GM18861 (cell line): ENCODE results near the gene DHX58.

ENCODE experiments used
- ATAC-seq: cut with Tn5 transposase; IDR thresholded peaks from one replicate; pipeline ENCODE4 v1.9.1; 2021; ENCODE audit not compliant: unreplicated experiment

Gene DHX58

DNA sequence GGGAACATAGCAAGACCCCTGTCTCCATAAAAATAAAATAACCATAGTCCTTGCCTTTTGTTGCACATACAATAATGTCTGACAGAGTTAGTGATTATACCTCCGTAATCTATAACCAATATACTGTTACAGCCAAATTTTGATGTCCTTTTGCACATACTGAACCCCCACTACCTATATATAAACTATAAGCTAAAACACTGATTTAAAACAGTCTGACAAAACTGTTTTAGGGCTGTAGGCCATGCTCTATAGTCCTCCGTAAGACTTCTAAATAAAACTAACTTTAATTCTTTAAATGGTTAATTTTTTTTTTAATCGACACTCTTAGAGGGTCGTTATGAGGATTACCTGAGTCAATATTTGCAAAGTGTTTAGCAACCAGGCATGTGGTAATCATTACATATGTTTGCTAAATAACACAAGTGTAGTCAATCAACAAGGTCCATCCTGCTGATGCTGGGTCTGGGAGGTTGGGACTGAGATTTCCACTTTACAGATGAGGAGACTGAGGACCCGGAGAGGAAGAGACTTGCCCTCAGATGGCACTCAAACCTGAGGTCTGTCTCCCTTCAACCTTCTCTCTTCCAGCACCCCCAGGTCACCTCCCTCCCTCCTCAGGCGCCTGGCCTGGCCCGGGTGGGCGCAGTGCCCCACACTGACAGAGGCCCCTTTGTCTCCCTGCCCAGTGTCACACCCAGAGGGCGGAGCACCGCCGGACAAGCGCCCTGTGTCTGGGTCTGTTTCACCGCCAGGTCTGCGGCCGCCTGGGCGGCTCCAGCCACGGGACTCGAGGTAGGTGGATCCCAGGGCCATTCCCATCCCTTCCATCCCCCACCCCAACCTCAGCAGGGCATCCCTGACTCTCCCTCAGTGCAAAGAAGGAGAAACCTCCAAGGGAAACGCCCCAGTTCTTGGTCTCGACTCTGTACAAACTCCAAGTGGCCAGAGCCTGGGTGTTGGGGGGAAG is 24.5 kb downstream of the DHX58 start:
- no peak for ATAC-seq

DNA sequence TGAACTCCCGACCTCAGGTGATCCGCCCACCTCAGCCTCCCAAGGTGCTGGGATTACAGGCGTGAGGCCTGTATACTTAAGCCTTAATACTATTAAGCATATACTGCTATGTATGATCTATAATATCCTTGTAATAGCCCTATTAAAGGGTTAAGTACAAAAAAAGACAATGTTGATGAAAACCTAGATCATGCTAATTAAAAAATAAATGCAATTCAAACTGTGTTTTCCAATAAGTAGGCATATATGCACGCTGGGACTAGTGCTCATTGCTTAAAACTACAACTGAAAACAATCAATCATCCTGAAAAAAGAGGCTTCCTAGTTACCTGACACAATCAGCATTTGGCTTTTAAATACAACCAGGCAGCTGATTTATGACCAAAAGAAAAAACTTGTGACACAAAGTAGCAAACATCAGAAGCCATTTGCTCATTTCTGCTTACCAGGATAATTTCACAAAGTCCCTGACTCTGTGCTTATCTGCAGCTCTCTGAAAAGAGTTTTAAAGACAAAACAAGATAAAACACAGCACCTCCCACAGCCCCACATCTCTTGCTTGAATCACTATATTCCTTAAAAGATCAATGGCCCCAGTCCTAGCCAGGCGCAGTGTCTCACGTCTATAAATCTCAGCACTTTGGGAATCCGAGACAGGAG is 25.3 kb downstream of the DHX58 start:
- ATAC-seq, result no peak

DNA sequence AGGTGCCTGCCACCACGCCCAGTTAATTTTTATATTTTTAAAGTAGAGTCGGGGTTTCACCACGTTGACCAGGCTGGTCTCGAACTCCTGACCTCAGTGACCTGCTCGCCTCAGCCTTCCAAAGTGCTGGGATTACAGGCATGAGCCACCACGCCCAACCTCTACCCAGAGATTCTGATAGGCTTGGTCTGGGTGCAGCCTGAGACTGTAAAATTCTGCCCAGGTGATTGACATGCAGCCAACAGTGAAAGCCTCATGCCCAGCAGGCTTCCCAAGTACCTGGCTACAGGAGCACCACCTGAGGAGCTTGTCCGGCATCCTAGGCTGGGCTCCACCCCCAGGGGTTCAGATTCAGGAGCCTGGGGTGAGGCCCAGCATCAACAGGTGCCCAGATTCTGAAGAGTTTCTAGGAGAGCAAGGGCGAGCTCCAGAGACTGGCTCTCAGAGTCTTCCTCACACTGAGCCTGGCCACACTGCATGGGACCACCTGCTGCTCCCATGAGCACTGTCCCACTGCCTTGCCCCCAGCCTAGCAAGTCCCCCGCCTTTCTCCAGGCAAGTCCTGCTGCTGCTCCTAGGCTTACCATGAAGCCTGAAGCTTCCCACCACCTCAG is 30.9 kb downstream of the DHX58 start:
- no peak for ATAC-seq

DNA sequence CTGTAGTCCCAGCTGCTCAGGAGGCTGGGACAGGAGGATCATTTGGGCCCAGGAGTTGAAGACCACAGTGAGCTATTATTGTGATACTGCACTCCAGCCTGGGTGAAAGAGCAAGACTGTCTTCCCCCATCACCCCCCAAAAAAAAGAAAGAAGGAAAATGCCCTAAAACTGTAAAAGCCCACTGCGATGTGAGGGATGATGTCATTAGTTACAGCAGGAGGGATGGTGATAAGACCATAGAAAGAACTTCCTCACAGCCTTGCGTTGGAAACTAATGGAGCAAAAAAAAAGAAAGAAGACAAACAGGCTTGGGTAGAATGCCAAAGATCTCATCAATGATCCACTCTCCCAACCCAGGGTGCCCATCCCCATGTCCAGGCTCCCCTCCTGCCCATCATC is 33.0 kb downstream of the DHX58 start:
- no peak for ATAC-seq

DNA sequence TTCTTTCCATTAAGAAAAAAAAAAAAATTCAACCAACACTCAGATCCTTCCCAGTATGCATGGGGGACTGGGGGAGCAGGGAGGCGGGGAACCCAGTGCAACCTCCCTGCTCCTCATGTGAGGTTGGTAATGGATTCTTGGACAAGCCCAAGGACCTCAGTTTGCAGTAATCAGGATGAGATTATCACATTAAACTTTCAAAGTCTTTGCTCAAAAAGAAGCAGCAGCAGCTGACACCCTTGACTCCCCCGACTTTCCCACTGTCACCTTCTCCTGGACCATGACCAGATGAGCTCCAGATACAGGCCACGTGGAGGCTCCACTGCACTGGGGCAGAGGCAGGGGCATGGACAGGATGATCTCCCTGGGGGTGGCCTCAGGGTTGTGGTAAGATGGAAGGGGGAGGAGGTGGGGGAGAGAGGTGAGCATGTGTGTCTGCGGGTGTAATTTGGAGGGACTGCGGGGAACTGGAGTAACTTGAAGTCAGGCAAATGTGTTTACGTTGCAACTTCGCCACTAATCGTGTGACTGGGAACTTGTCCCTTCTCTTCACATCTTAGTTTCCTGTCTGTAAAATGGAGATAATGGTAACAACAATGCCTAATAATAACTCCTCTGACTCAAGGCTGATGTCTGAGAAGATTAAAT is 34.0 kb downstream of the DHX58 start:
- no peak for ATAC-seq

DNA sequence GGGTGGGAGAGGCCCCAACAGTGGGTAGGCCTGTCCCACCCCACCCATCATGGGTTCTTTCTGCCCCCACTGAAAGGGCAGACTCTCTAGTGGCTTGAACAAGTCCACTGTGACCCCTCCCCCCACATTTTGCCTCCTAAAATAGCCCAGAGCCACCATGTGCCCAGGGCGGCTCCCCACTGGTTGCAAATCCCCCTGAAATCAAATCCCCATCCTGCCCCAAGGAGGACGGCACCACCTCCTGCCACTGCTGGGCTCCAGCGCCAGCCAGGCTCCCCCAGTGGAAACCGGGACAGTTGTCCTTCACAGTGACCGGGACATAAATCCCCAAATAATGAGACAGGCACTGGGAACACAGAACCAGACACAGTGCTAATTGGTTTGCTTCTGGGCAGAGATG is 34.8 kb downstream of the DHX58 start:
- ATAC-seq, result no peak

DNA sequence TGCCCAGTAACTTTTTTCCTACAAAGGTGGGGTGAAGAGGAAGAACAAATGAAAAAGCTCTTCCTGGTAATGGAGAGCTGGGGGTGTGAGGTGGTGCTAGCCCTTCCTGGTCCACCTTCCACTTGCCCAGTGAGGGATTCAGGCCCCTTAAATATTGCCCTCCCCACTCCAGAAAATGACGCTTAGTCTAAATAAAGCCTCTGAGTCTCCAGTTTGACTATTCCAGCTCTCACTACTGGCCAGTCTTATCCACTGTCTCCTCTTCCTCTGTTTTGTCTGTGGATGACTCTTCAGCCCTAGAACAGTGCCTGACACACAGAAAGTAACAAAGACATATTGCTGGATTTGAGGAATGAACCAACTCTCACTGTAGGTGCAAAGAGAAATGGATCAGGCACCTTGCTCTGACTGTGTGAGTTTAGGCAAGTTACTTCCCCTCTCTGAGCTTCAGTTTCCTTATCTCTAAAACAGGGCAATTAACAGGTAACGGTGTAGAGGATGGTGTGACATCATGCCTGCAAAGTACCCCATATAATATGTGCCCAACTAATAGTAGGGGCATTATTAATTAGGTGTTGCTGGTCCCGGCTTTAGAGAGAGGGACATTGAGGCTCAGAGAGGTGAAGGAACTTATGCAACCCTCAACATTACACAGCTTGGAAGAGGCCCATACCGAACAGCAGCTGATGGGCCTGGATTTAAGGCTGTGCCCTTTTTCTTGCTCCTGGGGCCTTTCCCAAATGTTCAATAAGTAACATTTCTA is 35.5 kb downstream of the DHX58 start:
- ATAC-seq, result no peak

DNA sequence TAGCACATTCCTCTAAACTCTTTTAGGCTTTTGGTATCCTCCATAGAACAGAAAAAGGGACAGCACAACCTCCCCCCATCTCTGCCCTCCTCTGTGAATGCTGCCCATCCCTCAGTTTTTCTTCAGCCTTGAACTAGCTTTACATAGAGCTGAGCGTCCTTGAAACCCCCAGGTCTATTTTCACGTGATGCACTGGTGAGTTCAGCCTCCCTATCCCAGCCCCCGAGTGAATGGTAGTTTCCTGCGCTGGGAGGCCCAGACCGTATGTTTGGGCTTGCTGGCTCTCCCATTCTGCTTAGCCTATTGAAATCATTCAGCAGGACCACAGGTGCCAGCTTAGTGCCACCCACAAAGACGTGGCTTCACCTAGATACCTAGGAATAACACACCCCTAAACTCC is 36.7 kb downstream of the DHX58 start:
- no peak for ATAC-seq

DNA sequence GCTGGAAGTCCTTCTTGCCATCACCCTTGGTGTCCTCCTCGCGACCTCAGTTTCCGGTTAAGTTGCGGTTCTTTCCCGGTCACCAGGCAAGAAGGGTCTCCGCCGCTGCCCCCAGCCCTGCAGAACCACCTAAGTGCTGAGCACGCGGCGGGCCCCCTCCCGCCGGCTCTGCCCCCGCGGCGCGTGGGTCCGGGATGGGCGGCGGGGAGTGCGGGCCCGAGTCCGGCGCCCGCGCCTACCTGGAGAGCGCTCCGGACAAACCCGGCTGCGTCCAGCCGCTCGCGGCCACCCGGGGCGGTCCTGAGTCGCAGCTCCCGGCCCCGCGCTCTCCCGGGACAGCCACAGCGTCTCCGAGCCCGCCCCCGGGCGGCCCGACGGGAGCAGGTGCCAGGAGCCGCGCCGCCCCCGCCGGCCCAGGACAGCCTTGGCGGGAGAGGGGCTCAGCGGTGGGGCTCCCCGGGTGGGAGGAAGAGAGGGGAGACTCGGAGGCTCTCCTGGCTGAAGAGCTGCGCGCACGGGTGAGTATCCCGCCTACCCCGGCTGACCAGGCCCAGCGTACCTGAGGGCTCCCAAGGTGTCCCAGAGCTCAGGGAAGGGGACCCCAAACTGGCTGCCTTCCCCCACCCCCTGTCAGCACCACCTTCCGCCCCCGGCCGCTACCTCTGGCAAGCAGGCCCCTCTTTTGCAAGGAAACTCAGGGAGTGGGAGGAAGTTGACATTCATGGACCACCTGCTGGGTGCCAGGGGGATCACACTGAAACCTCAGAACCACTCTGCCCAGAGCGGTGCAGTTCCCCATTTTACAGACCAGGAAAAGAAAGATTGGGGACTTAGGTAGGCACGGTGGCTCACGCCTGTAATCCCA is 40.0 kb downstream of the DHX58 start:
- ATAC-seq, result no peak

DNA sequence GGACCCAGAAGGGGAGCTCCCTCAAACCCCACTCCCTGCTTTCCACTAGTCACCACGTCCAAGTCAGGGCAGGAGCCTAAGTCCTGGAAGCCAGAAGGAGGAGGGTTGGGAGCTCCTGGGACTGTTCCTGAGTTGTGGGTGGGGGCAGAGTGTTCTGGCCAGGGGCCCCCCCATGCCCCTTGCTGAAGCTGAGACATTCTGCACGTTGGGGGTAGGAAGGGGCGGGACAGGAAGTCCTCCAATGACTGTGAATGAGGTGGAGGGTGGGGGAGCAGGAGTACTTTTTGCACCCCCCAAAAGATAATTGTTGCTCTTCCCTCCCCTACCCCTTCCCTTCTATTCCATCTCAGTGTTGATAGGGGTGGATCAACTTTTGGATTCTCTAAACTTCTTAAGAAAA is 40.7 kb downstream of the DHX58 start:
- no peak for ATAC-seq

DNA sequence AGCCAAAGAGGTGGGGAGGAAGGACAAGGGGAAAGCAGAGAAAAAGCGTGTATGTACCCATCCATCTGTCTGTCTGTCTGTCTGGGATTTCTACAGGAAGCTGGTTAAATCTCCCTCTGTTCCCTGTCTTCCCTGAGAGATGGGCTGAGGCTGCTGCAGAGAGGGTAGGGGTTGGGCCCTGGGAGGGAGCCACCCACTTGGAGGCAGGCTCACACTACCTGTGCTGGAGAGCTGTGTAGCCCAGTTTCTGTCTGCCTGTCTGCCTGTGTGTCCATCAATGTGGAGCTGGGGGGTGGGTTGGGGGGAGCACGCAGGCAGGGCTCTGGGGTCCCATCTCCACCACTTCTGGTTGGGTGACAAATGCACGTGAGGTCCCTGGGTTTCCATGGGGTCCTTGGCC is 43.5 kb downstream of the DHX58 start:
- no peak for ATAC-seq

DNA sequence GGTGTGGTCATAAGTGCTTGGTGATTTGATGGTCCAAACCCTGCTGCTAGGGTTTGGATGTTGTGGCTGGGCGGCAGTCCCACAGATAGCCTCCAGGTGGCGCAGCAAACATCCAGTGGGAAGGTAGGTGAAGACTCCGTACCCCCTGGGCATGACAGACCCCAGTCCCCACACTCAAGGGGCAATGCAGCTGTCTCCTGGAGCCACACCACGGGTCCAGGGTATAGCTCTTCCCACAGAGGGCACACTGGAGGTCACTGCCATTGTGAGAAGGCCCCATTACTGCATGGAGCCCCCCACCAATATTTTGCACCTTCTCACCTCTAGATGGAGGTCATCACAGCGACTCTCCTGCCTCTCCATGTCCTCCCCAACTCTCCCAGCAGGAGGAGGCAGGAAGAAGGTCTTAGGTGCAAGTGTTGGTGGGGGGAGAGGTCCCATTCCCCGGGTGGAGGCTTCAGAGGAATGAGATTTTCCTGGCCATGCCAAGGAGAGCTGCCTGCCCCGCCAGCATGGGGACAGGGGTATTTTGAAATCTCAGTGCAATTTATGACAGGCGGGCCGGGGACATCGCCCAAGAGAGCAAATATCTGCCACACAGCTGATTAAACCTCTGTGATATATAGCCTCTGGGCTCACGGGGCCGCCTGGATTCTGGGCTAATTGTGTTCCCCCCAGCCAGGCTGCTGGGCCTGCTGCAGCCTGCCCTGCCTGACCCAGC is 45.0 kb downstream of the DHX58 start:
- ATAC-seq, result no peak

DNA sequence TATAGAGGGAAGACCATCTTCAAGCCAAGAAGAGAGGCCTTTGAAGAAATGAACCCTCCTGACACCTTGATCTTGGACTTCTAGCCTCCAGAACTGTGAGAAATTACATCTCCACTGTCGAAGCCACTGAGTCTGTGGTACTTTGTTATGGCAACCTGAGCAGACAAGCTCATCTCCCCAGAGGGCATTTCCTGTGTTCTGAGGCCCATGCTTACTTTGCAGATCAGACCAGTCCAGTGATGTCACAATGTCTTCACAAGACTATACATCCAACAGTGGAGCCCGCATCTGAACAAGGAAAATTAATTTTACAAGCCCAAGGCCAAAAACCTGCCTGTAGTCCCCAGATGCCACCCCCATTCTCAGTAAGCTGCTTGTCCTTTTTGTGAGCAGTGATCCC is 47.3 kb downstream of the DHX58 start:
- ATAC-seq, result no peak

DNA sequence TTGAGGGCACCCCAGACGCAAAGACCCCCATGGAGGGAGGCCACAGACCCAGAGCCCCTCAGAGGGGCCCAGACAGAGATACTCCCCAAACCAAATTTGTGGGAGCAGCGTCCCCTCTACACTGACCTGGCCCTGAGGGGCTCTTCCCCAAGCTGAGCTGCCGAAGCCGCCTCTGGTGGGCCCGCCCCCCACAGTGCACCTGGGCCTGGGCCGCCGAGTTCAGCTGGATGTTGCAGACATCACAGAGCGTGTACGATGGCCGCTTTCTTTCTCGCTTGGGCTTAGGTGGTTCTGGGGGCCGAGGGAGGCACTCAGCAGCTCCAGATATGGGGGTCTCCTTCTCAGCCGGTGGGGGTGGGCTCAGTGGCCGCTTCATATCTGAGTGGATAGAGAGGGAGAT is 49.8 kb downstream of the DHX58 start:
- no peak for ATAC-seq

DNA sequence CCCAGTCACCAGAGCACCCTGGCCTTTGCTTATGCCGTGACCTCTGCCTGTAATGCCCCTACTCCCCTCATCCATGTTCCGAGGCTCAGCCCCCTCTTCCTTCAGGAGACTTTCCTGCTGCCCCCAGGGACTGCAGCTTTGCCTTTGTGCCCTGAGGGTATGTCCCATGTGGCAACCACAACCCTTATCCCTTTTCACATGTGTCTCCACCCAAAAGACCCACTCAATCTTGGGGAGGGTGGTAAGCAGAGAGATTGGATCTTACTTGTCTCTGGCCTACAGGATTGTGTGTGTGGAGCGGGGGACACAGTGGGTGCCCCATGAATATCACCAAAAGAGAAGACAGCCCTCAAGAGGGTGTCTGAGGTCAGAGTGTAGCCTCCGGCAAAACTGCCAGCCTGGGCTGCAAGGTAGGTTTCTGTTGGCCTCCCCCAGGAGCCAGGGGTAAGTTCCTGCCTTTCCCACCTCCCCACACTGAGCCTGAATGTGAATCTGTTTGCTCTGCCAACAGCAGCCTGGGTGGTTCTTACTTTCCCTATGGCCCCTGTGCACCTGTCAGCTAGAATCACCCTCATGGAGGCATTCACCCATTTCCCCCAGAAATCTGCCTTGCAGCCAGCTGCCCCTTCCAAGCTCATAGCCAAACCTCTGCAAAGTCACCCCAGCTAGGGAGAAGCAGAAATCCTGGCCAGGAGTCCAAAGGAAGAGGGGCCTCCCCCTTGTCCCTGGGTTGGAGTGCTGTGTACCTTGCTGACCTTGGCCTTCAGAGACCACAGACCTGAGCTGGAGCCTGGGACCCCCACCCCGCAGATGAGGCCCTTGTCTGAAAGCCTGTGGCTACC is 50.6 kb downstream of the DHX58 start:
- no peak for ATAC-seq

DNA sequence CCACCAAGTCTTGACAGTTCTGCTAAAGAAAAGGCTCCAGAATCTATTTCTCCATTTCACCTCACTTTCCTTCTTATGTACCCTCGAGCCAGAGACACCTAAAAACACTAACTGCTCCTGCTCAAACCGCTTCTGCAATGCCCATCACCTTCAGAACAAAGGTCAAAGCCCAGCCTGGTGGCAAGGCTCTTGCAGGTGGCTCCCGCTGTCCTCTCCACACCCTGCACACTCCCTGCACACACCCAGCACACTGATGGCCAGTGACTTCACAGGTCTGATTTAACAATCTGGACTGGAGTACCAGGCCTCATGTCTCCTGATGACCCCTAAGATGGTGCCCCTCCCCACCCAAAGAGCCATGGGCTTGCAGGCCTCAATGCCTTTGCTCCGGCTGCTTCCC is 52.3 kb downstream of the DHX58 start:
- no peak for ATAC-seq

DNA sequence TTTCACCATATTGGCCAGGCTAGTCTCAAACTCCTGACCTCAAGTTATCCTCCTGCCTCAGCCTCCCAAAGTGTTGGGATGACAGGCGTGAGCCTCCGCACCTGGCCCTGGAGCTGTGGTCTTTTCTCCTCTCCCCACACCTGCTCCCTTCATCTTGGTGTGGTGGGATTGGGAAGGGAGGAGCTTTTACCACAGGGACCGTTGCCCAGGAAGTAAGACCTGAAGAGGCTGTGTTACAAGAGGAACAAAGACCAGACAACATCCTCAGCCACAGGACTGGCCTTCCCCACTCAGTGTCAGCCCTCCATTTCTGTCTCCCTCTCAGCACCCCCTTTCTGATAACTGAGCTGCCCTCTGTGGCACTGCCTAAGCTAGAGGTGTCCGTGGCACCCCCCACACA is 52.7 kb downstream of the DHX58 start:
- no peak for ATAC-seq

DNA sequence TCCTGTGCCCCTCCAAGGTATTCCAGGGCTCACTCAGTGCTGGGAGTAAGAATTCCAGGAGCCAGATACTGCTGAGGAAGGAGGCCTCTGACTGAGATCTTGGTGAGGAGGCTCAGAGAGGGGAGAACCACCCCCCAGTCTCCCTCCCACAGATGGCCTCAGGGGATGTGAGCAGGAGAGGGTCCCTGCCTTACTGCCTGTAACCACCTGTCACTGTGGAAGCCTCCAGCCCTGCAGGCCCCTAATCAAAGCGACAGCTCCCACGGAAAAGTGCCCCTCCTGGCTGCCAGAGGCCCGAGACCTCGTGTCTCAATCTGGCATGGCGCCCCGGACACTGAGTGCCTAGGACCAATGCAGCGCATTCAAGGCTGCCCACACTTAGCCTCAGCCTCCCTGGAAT is 54.5 kb downstream of the DHX58 start:
- ATAC-seq, result no peak
